ENCODE measurements around the gene SEMA5B.

Gene SEMA5B

GRCh38 chr3:123015596-123015995 is 12.0 kb downstream of the SEMA5B start:
- no peak for DNase-seq
- Histone ChIP-seq H3K9me2 (replicated peaks; ENCODE audit: insufficient read depth, low read length) (no peaks in the 10 kb centered on the region), H3K79me2 (ENCODE audit: low read length) (no peaks in the 10 kb centered on the region), H3K36me3 (replicated peaks; ENCODE audit: insufficient read depth, low read length) (no peaks in the 10 kb centered on the region), H2AFZ (ENCODE audit: low read length) (no peak overlapping the region), H3K4me2 (ENCODE audit: low read depth, low read length) (no peak overlapping the region), H3K4me1 (ENCODE audit: low read length) (no peaks in the 10 kb centered on the region), H3K9ac (ENCODE audit: low read length) (no peak overlapping the region), H3K27me3 (replicated peaks; ENCODE audit: insufficient read depth, low read length) (no peaks in the 10 kb centered on the region), H4K20me1 (ENCODE audit: insufficient read depth, low read length) (no peaks in the 10 kb centered on the region), H3K9me3 (replicated peaks; ENCODE audit: insufficient read depth, low read length) (no peaks in the 10 kb centered on the region), H3K27ac (ENCODE audit: low read length) (no peak overlapping the region), H3K4me3 (ENCODE audit: low read length) (no peak overlapping the region), H3F3A (ENCODE audit: insufficient read depth, low read length) (no peaks in the 10 kb centered on the region)
- no peak for TF ChIP-seq EZH2phosphoT487 (IDR thresholded peaks at IDR 0.05; ENCODE audit: low read length)
- TF ChIP-seq, protein P1, sequence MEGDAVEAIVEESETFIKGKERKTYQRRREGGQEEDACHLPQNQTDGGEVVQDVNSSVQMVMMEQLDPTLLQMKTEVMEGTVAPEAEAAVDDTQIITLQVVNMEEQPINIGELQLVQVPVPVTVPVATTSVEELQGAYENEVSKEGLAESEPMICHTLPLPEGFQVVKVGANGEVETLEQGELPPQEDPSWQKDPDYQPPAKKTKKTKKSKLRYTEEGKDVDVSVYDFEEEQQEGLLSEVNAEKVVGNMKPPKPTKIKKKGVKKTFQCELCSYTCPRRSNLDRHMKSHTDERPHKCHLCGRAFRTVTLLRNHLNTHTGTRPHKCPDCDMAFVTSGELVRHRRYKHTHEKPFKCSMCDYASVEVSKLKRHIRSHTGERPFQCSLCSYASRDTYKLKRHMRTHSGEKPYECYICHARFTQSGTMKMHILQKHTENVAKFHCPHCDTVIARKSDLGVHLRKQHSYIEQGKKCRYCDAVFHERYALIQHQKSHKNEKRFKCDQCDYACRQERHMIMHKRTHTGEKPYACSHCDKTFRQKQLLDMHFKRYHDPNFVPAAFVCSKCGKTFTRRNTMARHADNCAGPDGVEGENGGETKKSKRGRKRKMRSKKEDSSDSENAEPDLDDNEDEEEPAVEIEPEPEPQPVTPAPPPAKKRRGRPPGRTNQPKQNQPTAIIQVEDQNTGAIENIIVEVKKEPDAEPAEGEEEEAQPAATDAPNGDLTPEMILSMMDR (IDR thresholded peaks at IDR 0.05; ENCODE audit: low read length) = no peak

GRCh38 chr3:123013876-123014275 is 13.7 kb downstream of the SEMA5B start:
- no peaks in the 10 kb centered on the region for H3K27me3 ChIP-seq (replicated peaks; ENCODE audit: insufficient read depth, low read length)
- H3F3A ChIP-seq (ENCODE audit: insufficient read depth, low read length) = no peaks in the 10 kb centered on the region
- no peak overlapping the region for H3K4me2 ChIP-seq (ENCODE audit: low read depth, low read length)

DNA sequence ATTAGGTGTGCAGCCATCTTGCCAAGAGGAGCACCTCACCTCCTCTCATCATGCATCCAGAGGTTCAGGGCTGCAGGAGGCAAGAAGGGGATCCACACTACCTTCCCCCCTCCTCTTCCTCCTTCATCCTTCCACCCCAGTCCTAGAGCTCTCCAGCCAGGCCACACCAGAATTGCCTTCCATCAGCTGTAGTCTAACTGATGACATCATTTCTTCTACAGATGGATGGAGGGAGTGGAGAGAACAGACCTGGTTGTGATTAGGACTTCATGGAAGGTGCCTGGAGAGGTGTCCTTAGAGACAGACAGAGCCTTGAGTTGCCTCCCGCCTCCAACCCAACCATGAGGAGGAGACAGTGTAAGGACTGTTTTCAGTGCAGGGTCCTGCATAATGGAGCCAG is 14.9 kb downstream of the SEMA5B start:
- H3K36me3 ChIP-seq (replicated peaks; ENCODE audit: insufficient read depth, low read length) = no peaks in the 10 kb centered on the region
- H3K79me2 ChIP-seq (ENCODE audit: low read length) = no peaks in the 10 kb centered on the region
- H2AFZ ChIP-seq (ENCODE audit: low read length) = no peak overlapping the region
- H3K4me1 ChIP-seq (ENCODE audit: low read length) = no peaks in the 10 kb centered on the region
- DNase-seq = no peak
- H3K9me2 ChIP-seq (replicated peaks; ENCODE audit: insufficient read depth, low read length) = no peaks in the 10 kb centered on the region
- H3K27ac ChIP-seq (ENCODE audit: low read length) = no peak overlapping the region
- no peaks in the 10 kb centered on the region for H3K27me3 ChIP-seq (replicated peaks; ENCODE audit: insufficient read depth, low read length)
- H4K20me1 ChIP-seq (ENCODE audit: insufficient read depth, low read length) = no peaks in the 10 kb centered on the region
- H3K9ac ChIP-seq (ENCODE audit: low read length) = no peak overlapping the region
- H3K4me3 ChIP-seq (ENCODE audit: low read length) = no peak overlapping the region
- TF ChIP-seq, protein P1 (IDR thresholded peaks at IDR 0.05; ENCODE audit: low read length) = no peak
- TF ChIP-seq EZH2 (optimal IDR thresholded peaks at IDR 0.05; ENCODE audit: low read depth, low read length) = no peak
- H3K9me3 ChIP-seq (replicated peaks; ENCODE audit: insufficient read depth, low read length) = no peaks in the 10 kb centered on the region
- H3F3A ChIP-seq (ENCODE audit: insufficient read depth, low read length) = no peaks in the 10 kb centered on the region
- no peak overlapping the region for H3K4me2 ChIP-seq (ENCODE audit: low read depth, low read length)

More at GRCh38 chr3:123013876-123014275, 13.7 kb downstream of the SEMA5B start:
- Histone ChIP-seq H3K27ac (ENCODE audit: low read length) (no peak overlapping the region), H3K36me3 (replicated peaks; ENCODE audit: insufficient read depth, low read length) (no peaks in the 10 kb centered on the region), H3K79me2 (ENCODE audit: low read length) (no peaks in the 10 kb centered on the region), H3K9ac (ENCODE audit: low read length) (no peak overlapping the region), H4K20me1 (ENCODE audit: insufficient read depth, low read length) (no peaks in the 10 kb centered on the region), H3K4me1 (ENCODE audit: low read length) (no peaks in the 10 kb centered on the region), H2AFZ (ENCODE audit: low read length) (no peak overlapping the region), H3K9me3 (replicated peaks; ENCODE audit: insufficient read depth, low read length) (no peaks in the 10 kb centered on the region), H3K4me3 (ENCODE audit: low read length) (no peak overlapping the region), H3K9me2 (replicated peaks; ENCODE audit: insufficient read depth, low read length) (no peaks in the 10 kb centered on the region)
- TF ChIP-seq EZH2 (optimal IDR thresholded peaks at IDR 0.05; ENCODE audit: low read depth, low read length) = no peak
- no peak for TF ChIP-seq EZH2phosphoT487 (IDR thresholded peaks at IDR 0.05; ENCODE audit: low read length)
- TF ChIP-seq, protein P1 (IDR thresholded peaks at IDR 0.05; ENCODE audit: low read length) = no peak
- no peak for DNase-seq

All from MM.1S (cell line).